Jurkat, Clone E6-1 (cell line): ENCODE measurements around the gene SYTL5. TPM values are rescaled to one million over a fixed set of nuclear protein-coding genes. Genes with fewer than 3 reads are reported as not detected.
A peak's percentile ranks its signal among the peaks of the same experiment; 100 is the strongest.
"Not testable (repeated sequence)": the region's sequence is repeated elsewhere in the genome, so short reads cannot be mapped to it uniquely, and the experiment has no call there.

Experiments used
- DNase-seq: peaks from one replicate; pipeline ENCODE4 v3.0.0-alpha.2; 2011; ENCODE audit warnings: low read depth, low spot score
- H3K4me3 ChIP-seq: 2 replicates; pipeline ENCODE4 v1.5.1; 2011; ENCODE audit warnings: mild to moderate bottlenecking, low read length, control low read depth, moderate library complexity
- polyA plus RNA-seq: library from polyadenylated mRNA; unstranded; fragments of >200 nt; gene quantifications from one replicate; pipeline ENCODE4 v1.2.1, GENCODE V29; 2012; ENCODE audit warnings: missing spikeins; ENCODE audit not compliant: insufficient read length, insufficient read depth

Gene SYTL5
- not detected for polyA plus RNA-seq

- no peak for DNase-seq
- H3K4me3 ChIP-seq: no peak within 1 kb of the TSS
Measured at GRCh38 chrX:38006291-38006690, at the start of gene SYTL5. Gene SYTL5 (plus strand): TSS chrX:38006553. CDS start chrX:38033890, 27,337 bp downstream.

DNA sequence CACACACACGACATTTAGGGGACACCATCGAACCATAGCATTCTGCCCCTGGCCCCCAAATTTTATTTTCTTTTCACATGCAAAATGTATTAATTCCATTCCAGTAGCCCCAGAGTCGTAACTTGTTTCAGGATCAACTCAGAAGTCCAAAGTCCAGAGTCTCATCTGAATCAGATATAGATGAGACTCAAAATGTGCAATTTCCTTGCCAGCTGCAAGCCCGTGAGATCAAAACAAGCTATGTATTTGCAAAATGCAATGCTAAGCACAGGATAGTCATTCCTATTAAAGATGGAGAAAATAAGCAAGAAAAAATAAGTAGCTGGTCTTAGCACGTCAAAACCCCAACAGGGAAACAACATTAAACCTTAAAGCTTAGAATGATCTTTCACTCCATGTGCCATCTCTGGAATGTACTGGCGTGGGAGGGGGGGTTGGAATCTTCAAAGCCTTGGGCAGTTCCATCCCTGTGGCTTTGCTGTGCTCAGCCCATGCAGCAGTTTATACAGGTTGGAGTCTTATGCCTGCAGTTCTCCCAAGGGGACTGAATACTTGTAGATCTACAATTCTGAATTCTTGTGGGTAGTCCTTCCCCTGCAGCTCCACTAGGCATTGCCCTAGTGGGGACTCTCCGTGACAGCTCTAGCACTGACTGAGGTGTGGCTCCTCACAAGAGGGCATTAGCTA, 47.7 kb upstream of the SYTL5 start:
- H3K4me3 ChIP-seq: no peak overlapping the region
- DNase-seq: no peak

GRCh38 chrX:37959212-37960021, 46.9 kb upstream of the SYTL5 start:
- no peak for DNase-seq
- no peak overlapping the region for H3K4me3 ChIP-seq

DNA sequence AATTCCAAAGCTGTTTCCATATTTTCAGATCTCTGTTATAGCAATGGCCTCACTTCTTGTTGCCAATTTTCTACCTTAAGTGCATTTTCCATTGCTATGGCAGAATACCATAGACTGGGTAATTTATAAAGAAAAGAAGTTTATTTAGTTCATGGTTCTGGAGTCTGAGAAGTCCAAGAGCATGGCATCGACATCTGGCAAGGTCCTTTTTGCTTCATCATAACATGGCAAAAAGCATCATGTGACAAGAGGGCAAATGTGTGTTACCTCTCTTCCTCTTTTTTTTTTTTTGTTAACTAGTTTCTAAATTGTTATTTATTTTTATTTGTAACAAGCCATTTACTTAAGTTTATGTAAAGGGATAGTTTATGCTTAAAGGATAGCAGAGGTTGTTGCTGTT, 45.2 kb upstream of the SYTL5 start:
- no peak for DNase-seq
- no peak overlapping the region for H3K4me3 ChIP-seq

DNA sequence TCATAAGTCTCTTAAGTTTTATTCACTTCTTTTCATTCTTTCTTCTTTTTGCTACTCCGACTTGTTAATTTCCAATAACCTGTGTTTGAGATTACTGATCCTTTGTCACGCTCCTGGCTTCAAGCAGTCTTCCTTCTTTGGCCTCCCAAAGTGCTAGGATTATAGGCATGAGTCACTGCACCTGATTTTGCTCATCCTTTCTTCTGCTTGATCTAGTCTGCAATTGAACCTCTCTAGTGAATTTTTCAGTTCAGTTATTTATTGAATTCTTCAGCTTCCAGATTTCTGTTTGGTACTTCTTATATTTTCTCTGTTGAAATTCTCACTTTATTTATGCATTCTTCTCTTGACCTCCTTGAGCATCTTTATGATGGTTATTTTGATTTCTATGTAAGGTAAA, 38.6 kb upstream of the SYTL5 start:
- H3K4me3 ChIP-seq: no peak overlapping the region
- no peak for DNase-seq

- H3K4me3 ChIP-seq: no peak overlapping the region
- DNase-seq: no peak
Measured at GRCh38 chrX:37975421-37975820, 30.9 kb upstream of the SYTL5 start.

DNA sequence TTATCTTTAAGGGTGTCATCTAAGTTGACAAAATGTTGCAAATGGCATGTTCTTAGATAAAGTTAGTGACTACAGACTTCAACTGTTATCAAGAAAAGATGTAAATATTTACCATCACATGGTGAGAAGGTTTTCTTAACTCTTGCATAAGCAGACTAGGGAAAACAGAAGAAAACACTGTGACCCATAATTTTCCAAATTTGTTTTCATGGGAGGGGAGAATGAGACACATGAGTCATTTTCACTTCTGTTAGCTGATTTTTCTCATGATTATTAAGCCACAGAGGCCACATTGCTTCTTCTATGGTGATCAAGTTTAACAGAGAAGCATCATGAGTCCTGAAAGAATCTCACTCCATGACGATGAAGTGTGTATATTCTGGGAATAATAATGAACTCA, 30.2 kb upstream of the SYTL5 start:
- H3K4me3 ChIP-seq: no peak overlapping the region
- no peak for DNase-seq

DNA sequence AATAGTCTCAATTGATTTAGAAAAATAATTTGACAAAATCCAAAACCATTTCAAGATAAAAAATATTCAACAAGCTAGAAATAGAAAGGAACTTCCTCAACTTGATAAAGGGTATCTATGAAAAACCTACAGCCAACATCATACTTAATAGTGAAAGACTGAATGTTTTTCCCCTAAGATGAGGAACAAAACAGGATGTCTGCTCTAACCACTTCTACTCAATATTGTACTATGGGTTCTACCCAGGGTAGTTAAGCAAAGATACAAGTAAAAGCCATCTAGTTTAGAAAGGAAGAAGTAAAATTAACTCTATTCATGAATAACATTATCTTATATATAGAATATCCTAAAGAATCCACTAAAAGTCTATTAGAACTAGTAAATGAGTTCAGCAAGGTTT, 21.5 kb upstream of the SYTL5 start:
- no peak overlapping the region for H3K4me3 ChIP-seq
- DNase-seq: no peak

- DNase-seq: no peak
Measured at GRCh38 chrX:37986893-37987292, 19.5 kb upstream of the SYTL5 start.

DNA sequence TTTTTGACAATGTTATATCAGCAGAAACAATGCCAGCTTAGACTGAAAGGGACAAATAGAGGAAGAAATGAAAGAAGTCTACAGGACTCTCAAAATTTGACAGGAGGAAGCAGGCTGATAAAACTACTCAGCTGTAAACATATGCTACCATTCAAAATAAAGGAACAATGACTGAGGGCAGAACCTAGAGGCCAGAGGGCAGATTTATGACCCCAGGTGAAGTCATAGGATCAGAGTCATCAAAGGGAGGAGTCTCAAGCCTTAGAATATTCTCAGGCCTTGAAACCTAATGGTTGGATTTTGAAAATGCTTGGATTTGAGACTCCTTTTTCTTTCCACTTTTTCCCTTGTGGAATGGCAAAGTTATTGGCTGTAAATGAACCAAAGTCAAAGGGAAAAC, 17.0 kb upstream of the SYTL5 start:
- H3K4me3 ChIP-seq: no peak overlapping the region

More at GRCh38 chrX:37986893-37987292, 19.5 kb upstream of the SYTL5 start:
- H3K4me3 ChIP-seq: no peak overlapping the region

DNA sequence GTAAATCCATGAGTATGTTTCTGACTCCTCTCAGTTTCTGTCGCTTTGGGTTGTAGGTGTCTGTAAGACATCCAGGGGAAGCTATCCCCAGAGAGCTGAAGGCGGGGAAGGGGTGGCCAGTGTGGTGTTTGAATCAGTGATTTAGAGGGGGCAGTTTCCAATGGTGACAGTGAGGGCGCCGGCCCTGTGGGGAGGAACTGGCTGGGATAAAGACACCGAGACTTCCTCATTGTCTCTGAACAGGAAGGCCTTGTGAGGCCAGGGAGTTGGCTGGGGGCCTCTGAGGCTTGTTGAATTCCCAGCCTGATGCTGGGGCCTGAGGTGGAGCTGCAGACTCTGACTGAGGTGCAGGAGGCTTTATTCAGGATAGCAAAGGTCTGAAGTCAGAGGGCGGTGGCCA, 15.1 kb upstream of the SYTL5 start:
- not testable (repeated sequence) for H3K4me3 ChIP-seq, DNase-seq

More for the DNA sequence above, 17.0 kb upstream of the SYTL5 start:
- DNase-seq: no peak

DNA sequence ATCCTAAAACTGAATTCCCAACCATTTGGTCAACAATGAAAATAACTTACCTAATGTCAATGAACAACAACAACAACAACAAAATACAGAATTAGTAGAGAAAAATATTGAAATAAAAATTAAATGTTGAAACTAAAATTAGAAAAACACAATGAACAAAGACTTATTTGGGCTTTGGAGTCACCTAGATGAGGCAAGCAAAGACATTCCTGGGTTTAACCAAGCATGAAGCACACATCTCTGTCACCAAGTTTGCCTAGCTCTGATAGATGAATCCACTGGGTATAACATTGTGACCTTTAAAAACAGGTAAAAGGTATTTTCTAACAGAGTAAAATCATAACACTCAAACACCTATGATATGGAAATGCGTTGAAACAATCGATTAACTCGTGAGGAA, 13.2 kb upstream of the SYTL5 start:
- H3K4me3 ChIP-seq: no peak overlapping the region
- DNase-seq: no peak

- peak; percentile 66 for DNase-seq
- no peak overlapping the region for H3K4me3 ChIP-seq
Measured at GRCh38 chrX:37993837-37994619, 12.3 kb upstream of the SYTL5 start.

GRCh38 chrX:37995428-37995827, 10.9 kb upstream of the SYTL5 start:
- no peak overlapping the region for H3K4me3 ChIP-seq
- DNase-seq: no peak

GRCh38 chrX:37997096-37997495, 9.3 kb upstream of the SYTL5 start:
- no peak for DNase-seq
- H3K4me3 ChIP-seq: no peak overlapping the region

- H3K4me3 ChIP-seq: no peak overlapping the region
- DNase-seq: no peak
Measured at GRCh38 chrX:37998586-37999262, 7.6 kb upstream of the SYTL5 start.

- DNase-seq: no peak
- no peak overlapping the region for H3K4me3 ChIP-seq
Measured at GRCh38 chrX:38000706-38001105, 5.6 kb upstream of the SYTL5 start.

DNA sequence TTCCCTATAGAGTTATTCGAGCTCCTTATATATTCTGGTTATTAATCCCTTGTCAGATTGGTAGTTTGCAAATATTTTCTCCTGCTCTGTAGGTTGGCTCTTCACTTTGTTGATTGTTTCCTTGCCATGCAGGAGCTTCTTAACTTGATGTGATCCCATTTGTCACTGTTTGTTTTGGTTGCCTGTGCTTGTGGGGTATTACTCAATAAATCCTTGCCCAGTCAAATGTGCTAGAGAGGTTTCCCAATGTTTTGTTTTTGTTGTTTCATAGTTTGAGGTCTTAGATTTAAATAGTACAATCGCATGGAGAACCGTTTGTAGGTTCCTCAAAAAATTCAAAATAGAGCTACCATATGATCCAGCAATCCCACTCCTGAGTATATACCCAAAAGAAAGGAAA, 2.3 kb upstream of the SYTL5 start:
- H3K4me3 ChIP-seq: no peak overlapping the region
- DNase-seq: no peak

DNA sequence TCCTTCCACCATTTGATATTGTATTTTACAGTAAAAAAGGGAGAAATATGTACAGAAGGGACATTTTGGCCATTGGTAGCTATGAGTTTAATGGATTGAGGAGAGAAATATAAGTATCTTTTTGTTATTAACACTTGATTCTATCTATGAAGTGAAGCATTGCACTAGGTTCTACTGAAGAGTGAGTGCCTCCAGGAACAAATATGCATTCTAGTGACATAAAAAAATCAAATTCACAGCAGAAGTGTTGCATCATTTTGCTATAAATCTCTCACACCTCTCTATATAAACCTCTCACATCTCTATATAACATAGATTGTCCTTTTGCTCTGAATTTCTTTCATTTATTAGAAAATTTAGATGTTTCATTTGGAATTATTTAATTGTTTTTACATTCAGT, 425 bp downstream of the SYTL5 start:
- DNase-seq: no peak
- no peak overlapping the region for H3K4me3 ChIP-seq
